ENCODE data around the gene KRTAP4-9. TPM values are rescaled to one million over a fixed set of nuclear protein-coding genes. Genes with fewer than 3 reads are reported as not detected.
"Not testable (repeated sequence)": the region's sequence is repeated elsewhere in the genome, so short reads cannot be mapped to it uniquely, and the experiment has no call there.

The KRTAP4-9 gene
- total RNA-seq, 1 experiment from 2014 or later: 1.0 TPM

GRCh38 chr17:41064301-41064700 lies 40.9 kb upstream of the KRTAP4-9 start:
- intact Hi-C loops (cut with micrococcal nuclease; ENCODE audit: unreplicated experiment): no loop called here
- TF ChIP-seq EZH2 (IDR thresholded peaks at IDR 0.05; ENCODE audit: borderline replicate concordance, low read depth, low read length, poor library complexity, severe bottlenecking) (no peak), CTCF (conservative IDR thresholded peaks at IDR 0.05; ENCODE audit: low read depth, low read length) (no peak)
- no peak for DNase-seq (ENCODE audit: low spot score)
- no peaks in the 10 kb centered on the region for H3K27me3 ChIP-seq (replicated peaks; ENCODE audit: insufficient read depth, low read depth, low read length, poor library complexity)
- no peaks in the 10 kb centered on the region for H3K9me3 ChIP-seq (ENCODE audit: low read depth, low read length, poor library complexity, severe bottlenecking)
- H3K36me3 ChIP-seq (ENCODE audit: insufficient read depth, low read length, poor library complexity, severe bottlenecking): no peaks in the 10 kb centered on the region
- H3K27ac ChIP-seq (ENCODE audit: low read depth, low read length, poor library complexity, severe bottlenecking): no peak overlapping the region
- ChIA-PET CTCF (no interaction called here), POLR2A (ENCODE audit: low non-redundant PET) (no interaction called here)
- no peak overlapping the region for H3K4me3 ChIP-seq (ENCODE audit: low read depth, low read length, poor library complexity, severe bottlenecking)
- BruUV-seq (replicated peaks): no TSS peak
- no peaks in the 10 kb centered on the region for H3K4me1 ChIP-seq (ENCODE audit: insufficient read depth, low read length, poor library complexity, severe bottlenecking)

GRCh38 chr17:41065016-41065689 lies 40.0 kb upstream of the KRTAP4-9 start:
- DNase-seq (ENCODE audit: low spot score); H3K4me3 ChIP-seq (ENCODE audit: low read depth, low read length, poor library complexity, severe bottlenecking); H3K36me3 ChIP-seq (ENCODE audit: insufficient read depth, low read length, poor library complexity, severe bottlenecking); intact Hi-C loops (cut with micrococcal nuclease; ENCODE audit: unreplicated experiment); H3K27ac ChIP-seq (ENCODE audit: low read depth, low read length, poor library complexity, severe bottlenecking); H3K27me3 ChIP-seq (replicated peaks; ENCODE audit: insufficient read depth, low read depth, low read length, poor library complexity); CTCF ChIA-PET; H3K4me1 ChIP-seq (ENCODE audit: insufficient read depth, low read length, poor library complexity, severe bottlenecking); POLR2A ChIA-PET (ENCODE audit: low non-redundant PET); BruUV-seq (replicated peaks); H3K9me3 ChIP-seq (ENCODE audit: low read depth, low read length, poor library complexity, severe bottlenecking): not testable (repeated sequence)

- intact Hi-C loops (cut with micrococcal nuclease; ENCODE audit: unreplicated experiment): no loop called here
- no peak for TF ChIP-seq EZH2 (IDR thresholded peaks at IDR 0.05; ENCODE audit: borderline replicate concordance, low read depth, low read length, poor library complexity, severe bottlenecking)
- no peak for TF ChIP-seq CTCF (conservative IDR thresholded peaks at IDR 0.05; ENCODE audit: low read depth, low read length)
- DNase-seq (ENCODE audit: low spot score): no peak
- Histone ChIP-seq H3K9me3 (ENCODE audit: low read depth, low read length, poor library complexity, severe bottlenecking) (no peaks in the 10 kb centered on the region), H3K27me3 (replicated peaks; ENCODE audit: insufficient read depth, low read depth, low read length, poor library complexity) (no peaks in the 10 kb centered on the region), H3K27ac (ENCODE audit: low read depth, low read length, poor library complexity, severe bottlenecking) (no peak within 1 kb of the TSS), H3K4me3 (ENCODE audit: low read depth, low read length, poor library complexity, severe bottlenecking) (no peak within 1 kb of the TSS), H3K36me3 (ENCODE audit: insufficient read depth, low read length, poor library complexity, severe bottlenecking) (no peaks in the 10 kb centered on the region), H3K4me1 (ENCODE audit: insufficient read depth, low read length, poor library complexity, severe bottlenecking) (no peaks in the 10 kb centered on the region)
- no TSS peak for BruUV-seq (replicated peaks)
- ChIA-PET POLR2A (ENCODE audit: low non-redundant PET) (no interaction called here), CTCF (no interaction called here)
Measured at GRCh38 chr17:41065829-41066624, 39.2 kb upstream of the KRTAP4-9 start, which contains the start of gene KRTAP2-4. Gene KRTAP2-4, minus strand, starts transcription at chr17:41065879. Its CDS starts 34 bp downstream, at chr17:41065845.

All from A673 (cell line).